ENCODE measurements around the gene KLHL14.

The KLHL14 gene

GRCh38 chr18:32779010-32779409 lies 6.2 kb upstream of the KLHL14 start:
- no peak overlapping the region for H3K18ac ChIP-seq (ENCODE audit: low read length)
- H3K4me2 ChIP-seq (ENCODE audit: low read length), result no peak overlapping the region
- no peak overlapping the region for H2AK5ac ChIP-seq (ENCODE audit: low read length)
- no peaks in the 10 kb centered on the region for H3K9me3 ChIP-seq (ENCODE audit: insufficient read depth, low read depth, low read length)
- no peak overlapping the region for H4K12ac ChIP-seq (ENCODE audit: low read depth, low read length)
- WGBS (ENCODE audit: extremely low coverage, insufficient coverage, insufficient read length), result no CpG with 5 or more reads among the region's 1 CpG
- H4K91ac ChIP-seq (ENCODE audit: low read depth, low read length), result no peak overlapping the region
- no peaks in the 10 kb centered on the region for H3K36me3 ChIP-seq (ENCODE audit: control insufficient read depth in 1 of 2, insufficient read depth in 2 of 2, low read length in 2 of 2)
- no peak overlapping the region for H3K9ac ChIP-seq (ENCODE audit: low read length)
- H3K79me1 ChIP-seq (ENCODE audit: low read length), result no peaks in the 10 kb centered on the region
- no peak overlapping the region for H2AFZ ChIP-seq (ENCODE audit: insufficient read depth, low read length, poor library complexity)
- no peak overlapping the region for H3K14ac ChIP-seq (ENCODE audit: low read length)
- H4K8ac ChIP-seq (ENCODE audit: low read depth, low read length), result no peak overlapping the region
- H2BK12ac ChIP-seq (ENCODE audit: low read length), result no peak overlapping the region
- H3K79me2 ChIP-seq (ENCODE audit: control insufficient read depth, insufficient read depth, low read length, poor library complexity), result no peaks in the 10 kb centered on the region
- no peak overlapping the region for H3K23ac ChIP-seq (ENCODE audit: low read length)
- no peak overlapping the region for H3K4me3 ChIP-seq (ENCODE audit: low read depth, low read length)
- H2BK120ac ChIP-seq (ENCODE audit: insufficient read depth, low read length, poor library complexity), result no peak overlapping the region
- no peak overlapping the region for H3K4ac ChIP-seq (ENCODE audit: low read depth, low read length)
- H3K4me1 ChIP-seq (ENCODE audit: control insufficient read depth in 1 of 2, insufficient read depth in 2 of 2, low read length in 2 of 2), result peaks cover 0 to 3% of the 10 kb centered on the region in 2 experiments
- no peaks in the 10 kb centered on the region for H3K27me3 ChIP-seq (ENCODE audit: insufficient read depth, low read length)
- H2BK5ac ChIP-seq (ENCODE audit: low read depth, low read length, poor library complexity), result no peak overlapping the region
- H3K27ac ChIP-seq (ENCODE audit: low read depth, low read length), result no peak overlapping the region
- DNase-seq, result no peak

GRCh38 chr18:32777049-32777448 lies 4.2 kb upstream of the KLHL14 start:
- Histone ChIP-seq H3K27ac (ENCODE audit: low read depth, low read length) (no peak overlapping the region), H3K36me3 (ENCODE audit: control insufficient read depth in 1 of 2, insufficient read depth in 2 of 2, low read length in 2 of 2) (no peaks in the 10 kb centered on the region), H3K4me3 (ENCODE audit: low read depth, low read length) (no peak overlapping the region), H4K91ac (ENCODE audit: low read depth, low read length) (no peak overlapping the region), H2AFZ (ENCODE audit: insufficient read depth, low read length, poor library complexity) (no peak overlapping the region), H3K79me2 (ENCODE audit: control insufficient read depth, insufficient read depth, low read length, poor library complexity) (no peaks in the 10 kb centered on the region), H4K8ac (ENCODE audit: low read depth, low read length) (no peak overlapping the region), H3K9ac (ENCODE audit: low read length) (no peak overlapping the region), H2BK5ac (ENCODE audit: low read depth, low read length, poor library complexity) (no peak overlapping the region), H3K18ac (ENCODE audit: low read length) (no peak overlapping the region), H3K23ac (ENCODE audit: low read length) (no peak overlapping the region), H4K12ac (ENCODE audit: low read depth, low read length) (no peak overlapping the region), H2AK5ac (ENCODE audit: low read length) (no peak overlapping the region), H3K4me1 (ENCODE audit: control insufficient read depth in 1 of 2, insufficient read depth in 2 of 2, low read length in 2 of 2) (peaks cover 0 to 3% of the 10 kb centered on the region in 2 experiments), H3K9me3 (ENCODE audit: insufficient read depth, low read depth, low read length) (no peaks in the 10 kb centered on the region), H2BK12ac (ENCODE audit: low read length) (no peak overlapping the region), H3K4me2 (ENCODE audit: low read length) (no peak overlapping the region), H3K14ac (ENCODE audit: low read length) (no peak overlapping the region), H3K4ac (ENCODE audit: low read depth, low read length) (no peak overlapping the region), H2BK120ac (ENCODE audit: insufficient read depth, low read length, poor library complexity) (no peak overlapping the region), H3K79me1 (ENCODE audit: low read length) (no peaks in the 10 kb centered on the region), H3K27me3 (ENCODE audit: insufficient read depth, low read length) (peaks cover 12% of the 10 kb centered on the region)
- WGBS (ENCODE audit: extremely low coverage, insufficient coverage, insufficient read length), result no CpG with 5 or more reads among the region's 2 CpGs
- DNase-seq, result no peak

- Histone ChIP-seq H3K23ac (ENCODE audit: low read length) (no peak overlapping the region), H3K9me3 (ENCODE audit: insufficient read depth, low read depth, low read length) (no peaks in the 10 kb centered on the region), H2AFZ (ENCODE audit: insufficient read depth, low read length, poor library complexity) (no peak overlapping the region), H4K91ac (ENCODE audit: low read depth, low read length) (no peak overlapping the region), H3K14ac (ENCODE audit: low read length) (no peak overlapping the region), H3K18ac (ENCODE audit: low read length) (no peak overlapping the region), H4K12ac (ENCODE audit: low read depth, low read length) (no peak overlapping the region), H2BK12ac (ENCODE audit: low read length) (no peak overlapping the region), H3K79me1 (ENCODE audit: low read length) (no peaks in the 10 kb centered on the region), H3K36me3 (ENCODE audit: control insufficient read depth in 1 of 2, insufficient read depth in 2 of 2, low read length in 2 of 2) (no peaks in the 10 kb centered on the region), H2BK120ac (ENCODE audit: insufficient read depth, low read length, poor library complexity) (no peak overlapping the region), H3K4me2 (ENCODE audit: low read length) (no peak overlapping the region), H3K27me3 (ENCODE audit: insufficient read depth, low read length) (peaks cover 15% of the 10 kb centered on the region), H4K8ac (ENCODE audit: low read depth, low read length) (no peak overlapping the region), H3K4ac (ENCODE audit: low read depth, low read length) (no peak overlapping the region), H2BK5ac (ENCODE audit: low read depth, low read length, poor library complexity) (no peak overlapping the region), H3K79me2 (ENCODE audit: control insufficient read depth, insufficient read depth, low read length, poor library complexity) (no peaks in the 10 kb centered on the region), H3K4me3 (ENCODE audit: low read depth, low read length) (no peak overlapping the region), H3K9ac (ENCODE audit: low read length) (no peak overlapping the region), H3K4me1 (ENCODE audit: control insufficient read depth in 1 of 2, insufficient read depth in 2 of 2, low read length in 2 of 2) (peaks cover 0 to 3% of the 10 kb centered on the region in 2 experiments), H2AK5ac (ENCODE audit: low read length) (no peak overlapping the region), H3K27ac (ENCODE audit: low read depth, low read length) (no peak overlapping the region)
- WGBS (ENCODE audit: extremely low coverage, insufficient coverage, insufficient read length), result no CpG with 5 or more reads among the region's 2 CpGs
- no peak for DNase-seq
Observed at GRCh38 chr18:32776561-32776960, 3.7 kb upstream of the KLHL14 start.

- no peak overlapping the region for H4K8ac ChIP-seq (ENCODE audit: low read depth, low read length)
- H3K23ac ChIP-seq (ENCODE audit: low read length), result no peak overlapping the region
- H3K27me3 ChIP-seq (ENCODE audit: insufficient read depth, low read length), result peaks cover 25% of the 10 kb centered on the region
- peaks cover 0 to 8% of the 10 kb centered on the region in 2 experiments for H3K4me1 ChIP-seq (ENCODE audit: control insufficient read depth in 1 of 2, insufficient read depth in 2 of 2, low read length in 2 of 2)
- no peak overlapping the region for H3K27ac ChIP-seq (ENCODE audit: low read depth, low read length)
- H4K91ac ChIP-seq (ENCODE audit: low read depth, low read length), result no peak overlapping the region
- H3K4ac ChIP-seq (ENCODE audit: low read depth, low read length), result no peak overlapping the region
- no peak overlapping the region for H3K4me2 ChIP-seq (ENCODE audit: low read length)
- no peak overlapping the region for H2AFZ ChIP-seq (ENCODE audit: insufficient read depth, low read length, poor library complexity)
- WGBS (ENCODE audit: extremely low coverage, insufficient coverage, insufficient read length), result no CpG with 5 or more reads among the region's 6 CpGs
- H2AK5ac ChIP-seq (ENCODE audit: low read length), result no peak overlapping the region
- no peaks in the 10 kb centered on the region for H3K36me3 ChIP-seq (ENCODE audit: control insufficient read depth in 1 of 2, insufficient read depth in 2 of 2, low read length in 2 of 2)
- H3K79me1 ChIP-seq (ENCODE audit: low read length), result no peaks in the 10 kb centered on the region
- no peak overlapping the region for H2BK5ac ChIP-seq (ENCODE audit: low read depth, low read length, poor library complexity)
- no peak overlapping the region for H3K9ac ChIP-seq (ENCODE audit: low read length)
- H3K79me2 ChIP-seq (ENCODE audit: control insufficient read depth, insufficient read depth, low read length, poor library complexity), result no peaks in the 10 kb centered on the region
- H3K4me3 ChIP-seq (ENCODE audit: low read depth, low read length), result no peak overlapping the region
- no peak overlapping the region for H2BK120ac ChIP-seq (ENCODE audit: insufficient read depth, low read length, poor library complexity)
- no peak for DNase-seq
- no peak overlapping the region for H3K18ac ChIP-seq (ENCODE audit: low read length)
- no peak overlapping the region for H2BK12ac ChIP-seq (ENCODE audit: low read length)
- no peak overlapping the region for H3K14ac ChIP-seq (ENCODE audit: low read length)
- H3K9me3 ChIP-seq (ENCODE audit: insufficient read depth, low read depth, low read length), result no peaks in the 10 kb centered on the region
- no peak overlapping the region for H4K12ac ChIP-seq (ENCODE audit: low read depth, low read length)
Observed at GRCh38 chr18:32775628-32776027, 2.8 kb upstream of the KLHL14 start.
